ENCODE data around the gene CAMTA2.
"Not testable (repeated sequence)": the region's sequence is repeated elsewhere in the genome, so short reads cannot be mapped to it uniquely, and the experiment has no call there.

Gene CAMTA2

DNA sequence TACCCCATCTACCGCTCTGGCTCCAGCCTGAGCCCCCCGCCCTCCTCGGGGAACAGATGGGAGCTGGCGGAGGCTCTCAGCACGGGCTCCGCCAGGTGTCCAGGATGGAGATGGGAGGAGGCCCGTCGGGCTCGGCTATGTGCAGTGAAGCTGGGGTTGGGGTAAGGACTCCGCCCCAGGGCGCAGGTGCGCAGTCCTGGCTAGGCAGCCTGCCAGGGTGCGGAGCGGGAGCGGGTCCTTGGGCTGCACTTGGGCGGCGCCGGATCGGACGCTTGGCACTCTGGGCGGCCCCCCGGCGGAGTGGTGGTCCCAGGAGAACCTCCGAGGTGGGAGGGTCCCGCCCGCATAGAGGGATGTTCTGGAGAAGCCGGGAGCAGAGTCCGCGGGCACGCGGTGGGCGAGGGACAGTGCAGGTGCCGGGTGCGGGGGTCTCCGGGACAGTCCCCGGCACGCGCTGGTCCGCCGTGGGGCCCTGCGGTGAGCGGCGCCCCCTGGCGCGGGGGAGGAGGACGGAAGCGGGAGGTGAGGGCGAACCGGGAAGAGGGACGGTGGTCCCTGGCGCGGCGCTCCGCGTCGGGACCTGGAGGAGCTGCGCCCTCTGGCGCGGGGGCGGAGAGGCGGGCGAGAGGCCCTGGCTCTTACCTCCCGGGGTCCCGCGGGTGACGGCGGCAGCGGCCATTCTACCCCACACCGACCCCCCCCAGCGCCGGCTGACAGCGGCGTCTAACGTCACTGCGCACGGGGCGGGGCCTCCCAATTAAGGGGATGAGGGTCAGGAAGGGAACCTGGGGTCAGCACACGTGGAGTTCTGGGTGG is at the start of gene CAMTA2:
Gene CAMTA2 (minus strand): TSS at position 725 of the 816 bp plus-strand sequence. CDS start 1,453 bp downstream, outside the sequence.
- ATAC-seq = peak; percentile 93 to 94

GRCh38 chr17:5035315-5035714 is 47.8 kb upstream of the CAMTA2 start, which contains the start of gene SLC52A1:
Gene SLC52A1 (minus strand): TSS chr17:5035426. CDS start chr17:5034606, 820 bp downstream.
- no peak for ATAC-seq

DNA sequence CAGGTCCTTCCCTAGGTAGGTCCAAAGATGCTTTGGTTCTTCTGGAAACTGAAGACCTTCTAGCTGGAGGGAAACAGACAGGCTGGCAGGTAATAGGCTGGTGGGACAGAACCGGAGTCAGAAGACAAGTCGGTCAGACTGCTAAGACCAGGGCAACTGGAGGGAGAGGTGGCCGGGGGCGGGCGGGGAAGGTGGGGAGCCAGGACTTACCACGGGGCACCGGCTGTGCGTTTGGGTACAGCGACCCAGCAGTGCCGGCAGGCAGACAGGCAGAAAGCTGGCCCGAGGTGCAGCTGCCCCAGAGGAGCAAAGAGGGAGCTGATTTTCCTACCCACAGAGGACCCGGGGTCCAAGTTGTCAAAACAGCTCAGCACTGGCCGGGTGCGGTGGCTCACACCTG is 47.2 kb upstream of the CAMTA2 start:
- no peak for ATAC-seq

DNA sequence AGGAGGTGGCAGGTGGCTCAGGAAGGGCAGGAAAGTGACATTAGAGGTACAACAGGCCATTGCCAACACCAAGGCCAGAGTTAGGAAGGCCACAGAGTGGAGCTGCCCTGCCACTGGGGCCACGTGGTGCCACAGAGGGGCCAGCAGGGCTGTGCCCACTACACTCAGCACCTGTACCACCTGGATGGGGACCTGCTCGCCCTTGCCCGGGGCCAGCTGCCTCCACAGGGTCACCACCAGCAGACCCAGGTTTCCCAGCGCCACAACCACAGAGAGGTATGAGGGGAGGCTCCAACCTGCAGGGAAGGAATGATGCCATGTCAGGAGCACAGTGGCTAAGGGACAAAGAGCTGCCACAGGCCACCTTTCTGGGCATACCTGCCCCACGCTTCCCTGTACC is 46.6 kb upstream of the CAMTA2 start:
- ATAC-seq = no peak

DNA sequence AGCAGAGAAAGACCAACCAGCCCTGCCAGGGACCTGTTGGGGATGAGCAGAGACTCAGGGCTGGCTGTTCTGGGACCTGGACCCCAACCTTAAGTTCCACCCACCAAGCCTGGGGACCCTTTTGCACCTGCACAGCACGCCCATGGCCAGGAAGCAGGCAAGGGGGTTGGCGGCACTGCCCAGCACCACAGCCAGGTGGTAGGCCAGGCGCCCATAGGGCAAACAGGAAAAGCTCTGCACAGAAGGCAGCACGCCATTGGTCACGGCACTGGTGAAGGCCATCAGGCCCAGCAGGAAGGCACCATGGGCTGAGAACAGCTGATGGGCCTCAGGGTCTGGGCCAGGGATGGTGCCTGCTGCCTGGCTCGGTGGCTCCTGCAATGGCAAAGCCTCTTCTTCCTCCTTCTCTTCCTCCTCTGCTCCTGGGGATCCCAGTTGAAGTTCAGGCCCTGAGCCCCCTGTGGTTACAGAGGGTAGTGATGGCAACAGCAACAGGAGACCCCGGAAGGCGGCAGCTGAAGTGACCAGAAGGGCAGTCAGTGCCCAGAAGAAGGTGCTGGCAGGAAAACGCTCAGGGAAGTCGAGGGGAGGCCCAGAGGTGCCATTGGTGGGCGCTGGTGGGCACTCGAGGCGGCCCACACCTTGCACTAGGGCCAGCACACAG is 46.0 kb upstream of the CAMTA2 start:
- ATAC-seq = no peak

DNA sequence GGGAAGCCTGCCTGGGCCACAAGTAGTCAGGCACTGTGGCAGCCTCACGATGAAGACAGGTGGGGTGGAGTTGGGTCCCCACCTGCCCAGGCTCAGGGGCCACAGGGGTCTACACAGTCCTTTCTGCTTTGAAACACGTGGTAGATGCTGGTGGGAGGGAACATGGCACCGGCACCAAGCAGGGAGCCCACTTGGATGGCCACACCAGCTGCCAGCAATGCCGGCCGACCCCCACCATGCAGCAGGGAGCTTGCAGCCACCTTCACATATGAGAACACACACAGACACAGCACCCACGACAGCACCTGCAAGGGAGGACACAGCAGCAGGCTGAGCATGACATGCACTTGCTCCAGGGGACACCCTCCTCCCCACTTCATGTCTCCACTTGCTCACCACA is 45.4 kb upstream of the CAMTA2 start:
- ATAC-seq = no peak

GRCh38 chr17:5031365-5032082 is 44.0 kb upstream of the CAMTA2 start:
- ATAC-seq = peak; percentile 86 to 89

DNA sequence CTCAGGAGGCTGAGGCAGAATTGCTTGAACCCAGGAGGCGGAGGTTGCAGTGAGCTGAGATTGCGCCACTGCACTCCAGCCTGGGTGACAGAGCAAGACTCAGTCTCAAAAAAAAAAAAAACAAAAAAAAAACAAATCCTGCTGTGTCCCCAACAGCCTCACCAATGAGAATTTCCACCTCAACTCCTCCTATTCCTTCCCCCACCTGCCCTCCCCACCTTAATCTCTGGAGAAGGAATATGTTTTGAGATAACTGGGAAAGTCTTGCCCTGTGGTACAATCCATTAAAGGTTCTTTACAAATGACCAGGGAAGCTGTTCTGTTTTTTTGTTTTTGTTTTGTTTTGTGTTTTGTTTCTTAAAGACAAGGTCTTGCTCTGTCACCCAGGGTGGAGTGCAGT is 42.7 kb upstream of the CAMTA2 start:
- ATAC-seq = not testable (repeated sequence)

DNA sequence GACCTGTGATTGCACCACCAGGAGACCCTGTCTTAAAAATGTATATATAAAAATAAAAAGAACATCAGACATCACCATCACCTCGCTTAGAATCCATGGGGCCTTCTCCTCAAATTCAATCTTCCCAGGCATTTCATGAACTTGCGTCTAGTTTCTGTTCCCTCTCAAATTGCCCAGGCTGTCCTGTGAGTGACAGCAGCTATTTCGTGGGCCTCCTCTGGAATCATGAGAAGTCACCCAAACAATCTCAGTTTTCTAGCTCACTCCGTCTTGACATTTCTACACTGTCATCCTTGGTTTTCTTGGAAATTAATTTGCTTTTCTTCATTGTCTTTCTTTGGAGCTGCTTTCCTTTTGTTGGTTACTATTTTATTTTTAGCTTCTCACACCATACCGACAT is 40.4 kb upstream of the CAMTA2 start:
- no peak for ATAC-seq

- no peak for ATAC-seq
These were observed 39.8 kb upstream of the CAMTA2 start for GRCh38 chr17:5027299-5027698.

DNA sequence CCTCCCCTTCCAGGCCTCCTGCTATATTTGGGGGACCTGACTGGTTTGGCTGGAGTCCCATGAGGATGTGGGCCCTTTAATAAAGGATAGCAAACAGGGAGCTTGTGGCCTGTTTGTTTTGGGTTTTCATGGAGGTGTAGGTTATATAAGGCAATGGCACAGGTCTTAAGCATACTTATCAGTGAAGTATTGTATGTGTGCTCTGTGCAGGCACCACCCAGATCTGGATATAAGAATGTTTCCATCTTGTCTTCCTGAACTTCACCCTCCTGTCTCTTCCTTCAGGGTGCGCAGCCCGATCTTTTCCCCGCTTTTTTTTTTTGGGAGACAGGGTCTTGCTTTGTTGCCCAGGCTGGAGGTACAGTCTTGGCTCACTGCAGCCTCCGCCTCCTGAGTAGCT is 37.1 kb upstream of the CAMTA2 start:
- ATAC-seq = no peak

- no peak for ATAC-seq
These were observed 36.2 kb upstream of the CAMTA2 start for GRCh38 chr17:5023588-5024147.

- ATAC-seq = no peak
These were observed 34.8 kb upstream of the CAMTA2 start for GRCh38 chr17:5022171-5022711.

DNA sequence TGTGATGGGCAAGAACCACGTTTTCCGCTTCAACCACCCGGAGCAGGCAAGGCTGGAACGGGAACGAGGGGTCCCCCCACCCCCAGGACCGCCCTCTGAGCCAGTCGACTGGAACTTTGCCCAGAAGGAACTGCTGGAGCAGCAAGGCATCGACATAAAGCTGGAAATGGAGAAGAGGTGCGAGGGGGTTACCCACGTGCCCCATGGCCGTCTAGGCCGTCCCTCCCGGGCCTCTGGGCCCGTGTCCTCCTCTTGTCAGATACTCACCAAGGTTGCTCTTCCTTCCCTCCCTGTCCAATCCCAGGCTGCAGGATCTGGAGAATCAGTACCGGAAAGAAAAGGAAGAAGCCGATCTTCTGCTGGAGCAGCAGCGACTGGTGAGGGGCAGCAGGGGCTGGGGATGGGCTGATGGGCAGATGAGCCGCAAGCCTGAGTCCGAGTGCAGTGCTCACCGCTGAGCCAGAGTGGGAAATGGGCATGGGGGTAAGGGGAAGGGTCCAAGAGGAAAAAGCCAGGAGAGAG is 33.1 kb upstream of the CAMTA2 start:
- ATAC-seq = no peak

GRCh38 chr17:5019475-5019956 is 32.0 kb upstream of the CAMTA2 start:
- peak; percentile 90 to 91 for ATAC-seq

DNA sequence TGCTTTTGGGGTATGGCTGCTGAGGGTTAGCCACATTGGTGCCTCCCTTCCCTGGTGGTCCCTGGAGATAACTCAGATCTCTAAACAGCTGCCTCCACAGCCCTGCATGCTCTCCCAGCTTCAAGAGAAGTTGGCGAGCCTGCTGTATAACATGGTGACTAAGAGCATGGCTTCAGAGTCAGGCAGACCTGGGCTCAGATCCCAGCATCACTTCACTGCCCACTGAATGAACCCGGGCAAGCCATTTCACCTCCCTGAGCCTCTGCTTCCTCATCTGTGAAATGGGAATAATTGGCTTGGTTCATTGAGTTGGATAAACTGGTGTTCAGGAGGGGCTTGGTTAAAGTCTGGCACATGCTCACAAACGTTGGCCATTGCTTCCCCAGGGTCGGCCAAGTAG is 26.9 kb upstream of the CAMTA2 start:
- ATAC-seq = no peak

GRCh38 chr17:5011928-5012327 is 24.5 kb upstream of the CAMTA2 start:
- ATAC-seq = peak; percentile 55 to 76

GRCh38 chr17:5003214-5003867 is 15.9 kb upstream of the CAMTA2 start:
- no peak for ATAC-seq

- ATAC-seq = no peak
These were observed 14.8 kb upstream of the CAMTA2 start for GRCh38 chr17:5002121-5002788.

GRCh38 chr17:5000237-5000639 is 12.8 kb upstream of the CAMTA2 start:
- no peak for ATAC-seq

GRCh38 chr17:4999430-5000093 is 12.1 kb upstream of the CAMTA2 start:
- ATAC-seq = no peak
